Renal cortical epithelial cell (primary cell): ENCODE data around the gene DUSP22. TPM values are rescaled to one million over a fixed set of nuclear protein-coding genes. Genes with fewer than 3 reads are reported as not detected.

ENCODE experiments used
- DNase-seq: peaks from one replicate; pipeline ENCODE4 v3.0.0-alpha.2; 2011; ENCODE audit warnings: low read depth
- total RNA-seq: library from RNA; depleted of rRNA; stranded (reverse); fragments of >200 nt; gene quantifications from 2 replicates; pipeline ENCODE4 v1.2.3, GENCODE V29; 2014

The DUSP22 gene
- total RNA-seq, 1 donor from 2014 or later: 31.1 TPM

GRCh38 chr6:394641-395289, 102.5 kb downstream of the DUSP22 start:
- no peak for DNase-seq

GRCh38 chr6:395432-396125, 103.3 kb downstream of the DUSP22 start:
- DNase-seq: no peak

- no peak for DNase-seq
These were observed 103.8 kb downstream of the DUSP22 start for GRCh38 chr6:396126-396520.

GRCh38 chr6:397056-397455, 104.8 kb downstream of the DUSP22 start:
- no peak for DNase-seq

GRCh38 chr6:397604-398003, 105.3 kb downstream of the DUSP22 start:
- DNase-seq: no peak

- no peak for DNase-seq
These were observed 105.8 kb downstream of the DUSP22 start for GRCh38 chr6:398065-398464.

GRCh38 chr6:398558-399078, 106.3 kb downstream of the DUSP22 start:
- DNase-seq: no peak

GRCh38 chr6:399785-400534, 107.7 kb downstream of the DUSP22 start:
- no peak for DNase-seq

GRCh38 chr6:400815-401214, 108.5 kb downstream of the DUSP22 start:
- no peak for DNase-seq

Other genes with a start within 250 kb of the DUSP22 start
- not detected in 2 replicates for gene IRF4, start 99.3 kb downstream of the DUSP22 start, total RNA-seq